Measurements from ENCODE around the gene AHCYL2.

DNA sequence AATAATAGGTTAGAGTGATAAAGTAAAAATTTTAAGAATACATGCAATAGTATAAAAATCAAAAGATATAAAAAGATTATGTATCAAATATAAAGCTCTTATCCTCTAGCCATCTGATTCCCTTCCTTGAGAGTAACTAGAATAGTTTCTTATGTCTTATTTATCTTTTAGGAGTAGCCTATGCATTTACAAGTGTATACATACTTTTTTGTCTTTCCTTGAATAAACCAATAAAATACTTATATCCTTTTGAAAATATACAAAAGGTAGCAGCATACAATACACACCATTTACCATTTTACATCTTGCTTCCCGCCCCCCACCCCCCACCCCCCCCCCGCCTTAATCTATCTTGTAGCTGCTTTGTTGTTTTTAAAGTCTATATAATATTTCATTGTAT lies 31.4 kb downstream of the AHCYL2 start:
- TF ChIP-seq FOXA1 (IDR thresholded peaks at IDR 0.05) (no peak), YY1 (IDR thresholded peaks at IDR 0.05) (no peak), HNF4A (conservative IDR thresholded peaks at IDR 0.05) (no peak), TAF1 (conservative IDR thresholded peaks at IDR 0.05) (no peak), RAD21 (IDR thresholded peaks at IDR 0.05) (no peak), JUND (IDR thresholded peaks at IDR 0.05) (no peak), GABPA (IDR thresholded peaks at IDR 0.05 in 1 of 2, conservative IDR thresholded peaks at IDR 0.05 in 1 of 2) (no peak), SP1 (IDR thresholded peaks at IDR 0.05) (no peak)
- TF ChIP-seq, protein P1, sequence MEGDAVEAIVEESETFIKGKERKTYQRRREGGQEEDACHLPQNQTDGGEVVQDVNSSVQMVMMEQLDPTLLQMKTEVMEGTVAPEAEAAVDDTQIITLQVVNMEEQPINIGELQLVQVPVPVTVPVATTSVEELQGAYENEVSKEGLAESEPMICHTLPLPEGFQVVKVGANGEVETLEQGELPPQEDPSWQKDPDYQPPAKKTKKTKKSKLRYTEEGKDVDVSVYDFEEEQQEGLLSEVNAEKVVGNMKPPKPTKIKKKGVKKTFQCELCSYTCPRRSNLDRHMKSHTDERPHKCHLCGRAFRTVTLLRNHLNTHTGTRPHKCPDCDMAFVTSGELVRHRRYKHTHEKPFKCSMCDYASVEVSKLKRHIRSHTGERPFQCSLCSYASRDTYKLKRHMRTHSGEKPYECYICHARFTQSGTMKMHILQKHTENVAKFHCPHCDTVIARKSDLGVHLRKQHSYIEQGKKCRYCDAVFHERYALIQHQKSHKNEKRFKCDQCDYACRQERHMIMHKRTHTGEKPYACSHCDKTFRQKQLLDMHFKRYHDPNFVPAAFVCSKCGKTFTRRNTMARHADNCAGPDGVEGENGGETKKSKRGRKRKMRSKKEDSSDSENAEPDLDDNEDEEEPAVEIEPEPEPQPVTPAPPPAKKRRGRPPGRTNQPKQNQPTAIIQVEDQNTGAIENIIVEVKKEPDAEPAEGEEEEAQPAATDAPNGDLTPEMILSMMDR (IDR thresholded peaks at IDR 0.05; ENCODE audit: low read depth, low read length, missing input control) = no peak
- TF ChIP-seq, protein P2, sequence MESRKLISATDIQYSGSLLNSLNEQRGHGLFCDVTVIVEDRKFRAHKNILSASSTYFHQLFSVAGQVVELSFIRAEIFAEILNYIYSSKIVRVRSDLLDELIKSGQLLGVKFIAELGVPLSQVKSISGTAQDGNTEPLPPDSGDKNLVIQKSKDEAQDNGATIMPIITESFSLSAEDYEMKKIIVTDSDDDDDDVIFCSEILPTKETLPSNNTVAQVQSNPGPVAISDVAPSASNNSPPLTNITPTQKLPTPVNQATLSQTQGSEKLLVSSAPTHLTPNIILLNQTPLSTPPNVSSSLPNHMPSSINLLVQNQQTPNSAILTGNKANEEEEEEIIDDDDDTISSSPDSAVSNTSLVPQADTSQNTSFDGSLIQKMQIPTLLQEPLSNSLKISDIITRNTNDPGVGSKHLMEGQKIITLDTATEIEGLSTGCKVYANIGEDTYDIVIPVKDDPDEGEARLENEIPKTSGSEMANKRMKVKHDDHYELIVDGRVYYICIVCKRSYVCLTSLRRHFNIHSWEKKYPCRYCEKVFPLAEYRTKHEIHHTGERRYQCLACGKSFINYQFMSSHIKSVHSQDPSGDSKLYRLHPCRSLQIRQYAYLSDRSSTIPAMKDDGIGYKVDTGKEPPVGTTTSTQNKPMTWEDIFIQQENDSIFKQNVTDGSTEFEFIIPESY (IDR thresholded peaks at IDR 0.05) = no peak
- TF ChIP-seq, protein P3, sequence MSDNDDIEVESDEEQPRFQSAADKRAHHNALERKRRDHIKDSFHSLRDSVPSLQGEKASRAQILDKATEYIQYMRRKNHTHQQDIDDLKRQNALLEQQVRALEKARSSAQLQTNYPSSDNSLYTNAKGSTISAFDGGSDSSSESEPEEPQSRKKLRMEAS (IDR thresholded peaks at IDR 0.05) = no peak
- TF ChIP-seq, protein P4, sequence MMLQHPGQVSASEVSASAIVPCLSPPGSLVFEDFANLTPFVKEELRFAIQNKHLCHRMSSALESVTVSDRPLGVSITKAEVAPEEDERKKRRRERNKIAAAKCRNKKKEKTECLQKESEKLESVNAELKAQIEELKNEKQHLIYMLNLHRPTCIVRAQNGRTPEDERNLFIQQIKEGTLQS (IDR thresholded peaks at IDR 0.05) = no peak
- TF ChIP-seq, protein P5, sequence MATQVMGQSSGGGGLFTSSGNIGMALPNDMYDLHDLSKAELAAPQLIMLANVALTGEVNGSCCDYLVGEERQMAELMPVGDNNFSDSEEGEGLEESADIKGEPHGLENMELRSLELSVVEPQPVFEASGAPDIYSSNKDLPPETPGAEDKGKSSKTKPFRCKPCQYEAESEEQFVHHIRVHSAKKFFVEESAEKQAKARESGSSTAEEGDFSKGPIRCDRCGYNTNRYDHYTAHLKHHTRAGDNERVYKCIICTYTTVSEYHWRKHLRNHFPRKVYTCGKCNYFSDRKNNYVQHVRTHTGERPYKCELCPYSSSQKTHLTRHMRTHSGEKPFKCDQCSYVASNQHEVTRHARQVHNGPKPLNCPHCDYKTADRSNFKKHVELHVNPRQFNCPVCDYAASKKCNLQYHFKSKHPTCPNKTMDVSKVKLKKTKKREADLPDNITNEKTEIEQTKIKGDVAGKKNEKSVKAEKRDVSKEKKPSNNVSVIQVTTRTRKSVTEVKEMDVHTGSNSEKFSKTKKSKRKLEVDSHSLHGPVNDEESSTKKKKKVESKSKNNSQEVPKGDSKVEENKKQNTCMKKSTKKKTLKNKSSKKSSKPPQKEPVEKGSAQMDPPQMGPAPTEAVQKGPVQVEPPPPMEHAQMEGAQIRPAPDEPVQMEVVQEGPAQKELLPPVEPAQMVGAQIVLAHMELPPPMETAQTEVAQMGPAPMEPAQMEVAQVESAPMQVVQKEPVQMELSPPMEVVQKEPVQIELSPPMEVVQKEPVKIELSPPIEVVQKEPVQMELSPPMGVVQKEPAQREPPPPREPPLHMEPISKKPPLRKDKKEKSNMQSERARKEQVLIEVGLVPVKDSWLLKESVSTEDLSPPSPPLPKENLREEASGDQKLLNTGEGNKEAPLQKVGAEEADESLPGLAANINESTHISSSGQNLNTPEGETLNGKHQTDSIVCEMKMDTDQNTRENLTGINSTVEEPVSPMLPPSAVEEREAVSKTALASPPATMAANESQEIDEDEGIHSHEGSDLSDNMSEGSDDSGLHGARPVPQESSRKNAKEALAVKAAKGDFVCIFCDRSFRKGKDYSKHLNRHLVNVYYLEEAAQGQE (IDR thresholded peaks at IDR 0.05) = no peak
